MM.1S (cell line): ENCODE results near the gene PPAN.

ENCODE experiments used
- EZH2 ChIP-seq: fragments of 300-600 bp; sonication (generic); optimal IDR thresholded peaks from 2 replicates; pipeline ENCODE3; 2017; ENCODE audit warnings: low read depth, mild to moderate bottlenecking, antibody characterized with exemption, low read length, mixed read lengths
- TF ChIP-seq, protein P1 (sequence below): fragments of 300-600 bp; sonication (generic); IDR thresholded peaks from 2 replicates; pipeline ENCODE4 v1.5.1; 2016; ENCODE audit warnings: antibody characterized with exemption, low read length, mixed read lengths

- TF ChIP-seq, protein P1, sequence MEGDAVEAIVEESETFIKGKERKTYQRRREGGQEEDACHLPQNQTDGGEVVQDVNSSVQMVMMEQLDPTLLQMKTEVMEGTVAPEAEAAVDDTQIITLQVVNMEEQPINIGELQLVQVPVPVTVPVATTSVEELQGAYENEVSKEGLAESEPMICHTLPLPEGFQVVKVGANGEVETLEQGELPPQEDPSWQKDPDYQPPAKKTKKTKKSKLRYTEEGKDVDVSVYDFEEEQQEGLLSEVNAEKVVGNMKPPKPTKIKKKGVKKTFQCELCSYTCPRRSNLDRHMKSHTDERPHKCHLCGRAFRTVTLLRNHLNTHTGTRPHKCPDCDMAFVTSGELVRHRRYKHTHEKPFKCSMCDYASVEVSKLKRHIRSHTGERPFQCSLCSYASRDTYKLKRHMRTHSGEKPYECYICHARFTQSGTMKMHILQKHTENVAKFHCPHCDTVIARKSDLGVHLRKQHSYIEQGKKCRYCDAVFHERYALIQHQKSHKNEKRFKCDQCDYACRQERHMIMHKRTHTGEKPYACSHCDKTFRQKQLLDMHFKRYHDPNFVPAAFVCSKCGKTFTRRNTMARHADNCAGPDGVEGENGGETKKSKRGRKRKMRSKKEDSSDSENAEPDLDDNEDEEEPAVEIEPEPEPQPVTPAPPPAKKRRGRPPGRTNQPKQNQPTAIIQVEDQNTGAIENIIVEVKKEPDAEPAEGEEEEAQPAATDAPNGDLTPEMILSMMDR, result no peak
- no peak for TF ChIP-seq EZH2
Measured at GRCh38 chr19:10145031-10145430, 38.9 kb downstream of the PPAN start.
